ENCODE data around the gene LSS.

The LSS gene

GRCh38 chr21:46228345-46229051 is at the start of gene LSS:
Gene LSS (minus strand): TSS chr21:46228774. CDS start chr21:46228745, 29 bp downstream.
- DNase-seq (ENCODE audit: low read depth in 2 of 2), result peak; percentile 96

DNA sequence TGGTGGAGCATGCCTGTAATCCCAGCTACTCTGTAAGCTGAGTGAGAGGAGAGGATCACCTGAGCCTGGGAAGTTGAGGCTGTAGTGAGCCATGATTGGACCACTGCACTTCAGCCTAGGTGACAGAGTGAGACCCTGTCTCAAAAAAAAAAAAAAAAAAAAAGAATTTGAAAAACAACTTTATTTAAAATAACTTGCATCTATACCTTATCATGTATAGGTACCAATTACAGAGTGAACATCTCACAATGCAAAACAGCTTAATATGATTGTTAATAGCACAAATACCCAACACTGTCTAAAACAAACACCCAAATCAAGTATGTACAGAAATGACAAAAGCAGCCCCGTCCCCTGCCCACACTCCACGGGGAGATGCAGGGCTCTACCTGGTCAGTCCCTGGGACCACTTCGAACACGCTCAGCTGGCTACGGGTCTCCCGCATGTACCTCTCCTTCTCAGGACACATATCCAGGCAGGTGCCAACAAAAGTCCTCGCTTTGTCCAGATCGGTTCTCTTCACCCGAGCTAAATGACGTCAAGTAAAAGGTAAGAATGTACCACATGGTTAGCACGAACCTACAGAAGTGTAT is 46.3 kb upstream of the LSS start:
- no peak for DNase-seq (ENCODE audit: low read depth in 2 of 2)

- no peak for DNase-seq (ENCODE audit: low read depth in 2 of 2)
Measured at GRCh38 chr21:46273341-46273740, 44.8 kb upstream of the LSS start.

GRCh38 chr21:46269466-46269865 is 40.9 kb upstream of the LSS start:
- no peak for DNase-seq (ENCODE audit: low read depth in 2 of 2)

GRCh38 chr21:46268371-46268770 is 39.8 kb upstream of the LSS start:
- DNase-seq (ENCODE audit: low read depth in 2 of 2), result no peak

GRCh38 chr21:46266946-46267345 is 38.4 kb upstream of the LSS start:
- no peak for DNase-seq (ENCODE audit: low read depth in 2 of 2)

DNA sequence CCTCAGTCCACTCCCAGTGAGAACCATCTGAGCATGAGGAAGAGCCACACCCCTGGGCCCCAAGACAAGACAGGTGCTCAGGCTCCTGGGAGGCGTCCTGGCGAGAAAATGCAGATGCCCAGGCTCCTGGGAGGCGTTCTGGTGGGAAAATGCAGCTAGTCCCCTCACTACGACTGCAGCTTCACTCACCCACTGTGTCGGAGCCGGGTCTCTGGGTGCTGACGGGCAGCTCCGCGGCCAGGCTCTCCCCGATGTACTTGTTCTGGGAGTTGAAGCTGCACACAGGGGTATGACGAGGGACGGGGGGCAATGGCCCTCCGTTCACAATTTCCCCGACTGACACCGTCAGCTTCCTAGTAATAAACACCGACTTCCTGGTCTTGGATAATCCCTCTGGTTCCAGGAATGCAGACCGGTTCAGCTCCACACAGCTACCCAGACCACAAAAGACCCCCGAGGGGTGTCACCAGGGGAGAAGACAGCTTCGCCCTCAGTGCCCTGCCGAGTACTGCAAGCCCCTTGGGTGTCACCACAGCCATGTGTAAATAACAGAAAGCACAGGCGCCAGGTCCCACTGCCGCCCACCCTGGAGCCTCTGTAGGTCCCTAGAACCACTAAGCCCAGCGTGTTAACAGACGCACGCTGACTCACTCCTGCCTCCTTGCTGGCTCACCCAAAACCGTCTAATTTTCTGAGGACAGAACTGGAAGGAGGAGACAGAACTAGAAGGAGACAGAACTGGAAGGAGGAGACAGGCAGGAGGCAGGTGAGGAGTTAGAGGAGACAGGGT is 37.4 kb upstream of the LSS start:
- DNase-seq (ENCODE audit: low read depth in 2 of 2), result no peak

- DNase-seq (ENCODE audit: low read depth in 2 of 2), result no peak
Measured at GRCh38 chr21:46264690-46265144, 36.1 kb upstream of the LSS start.

DNA sequence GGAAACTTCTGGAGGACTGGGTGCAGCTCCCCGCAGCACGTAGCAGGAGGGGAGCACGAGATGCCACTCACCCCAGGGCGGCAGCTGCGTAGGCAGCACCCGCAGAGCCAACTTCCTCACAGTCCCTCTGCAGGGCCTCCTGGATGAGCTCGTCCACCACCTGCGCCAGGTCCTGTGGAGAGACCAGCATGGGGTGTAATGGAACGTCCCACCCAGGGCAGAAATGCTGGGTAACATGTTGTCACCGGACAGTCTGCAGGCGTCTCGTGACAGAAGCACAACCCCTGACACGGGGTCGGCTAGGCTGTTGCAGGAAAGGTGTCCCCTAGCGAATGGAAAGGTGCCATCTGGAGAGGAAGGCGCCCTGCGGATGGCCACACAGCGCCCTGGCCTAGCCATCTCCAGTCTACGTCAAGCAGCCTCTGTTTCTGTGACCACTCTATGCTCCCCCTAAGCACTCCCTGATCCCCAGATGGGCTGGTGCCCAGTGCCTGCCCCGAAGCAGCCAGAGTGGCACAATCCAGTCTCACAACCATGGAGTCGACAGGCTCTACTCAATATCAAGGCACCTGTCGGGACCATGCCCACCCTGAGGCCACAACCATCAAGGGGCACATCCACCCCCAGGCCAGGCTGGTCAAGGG is 35.6 kb upstream of the LSS start:
- no peak for DNase-seq (ENCODE audit: low read depth in 2 of 2)

DNA sequence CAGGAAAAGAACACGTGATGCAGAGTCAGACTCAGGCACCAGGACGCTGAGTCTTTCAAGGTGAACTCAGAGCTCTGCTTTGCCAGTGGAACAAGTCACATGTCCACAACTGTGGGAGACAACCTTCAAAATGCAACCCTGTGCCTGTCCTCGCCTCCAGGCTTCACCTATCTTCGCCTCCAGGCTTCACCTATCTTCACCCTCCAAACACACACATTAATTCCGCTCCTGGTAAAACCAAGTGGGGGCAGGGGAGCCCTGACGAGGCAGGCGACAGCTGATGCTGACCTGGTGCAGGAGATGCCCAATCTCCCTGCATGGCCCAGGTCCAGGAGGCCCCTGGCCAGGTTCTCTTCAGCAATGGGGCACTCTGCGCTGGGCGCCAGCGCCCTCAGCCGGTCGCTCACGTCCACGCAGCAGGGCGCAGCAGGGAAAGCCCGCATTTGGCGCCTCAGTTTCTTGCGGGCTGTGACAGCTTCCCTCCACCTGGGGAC is 28.0 kb upstream of the LSS start:
- no peak for DNase-seq (ENCODE audit: low read depth in 2 of 2)

GRCh38 chr21:46255758-46256337 is 27.3 kb upstream of the LSS start:
- DNase-seq (ENCODE audit: low read depth in 2 of 2), result no peak

DNA sequence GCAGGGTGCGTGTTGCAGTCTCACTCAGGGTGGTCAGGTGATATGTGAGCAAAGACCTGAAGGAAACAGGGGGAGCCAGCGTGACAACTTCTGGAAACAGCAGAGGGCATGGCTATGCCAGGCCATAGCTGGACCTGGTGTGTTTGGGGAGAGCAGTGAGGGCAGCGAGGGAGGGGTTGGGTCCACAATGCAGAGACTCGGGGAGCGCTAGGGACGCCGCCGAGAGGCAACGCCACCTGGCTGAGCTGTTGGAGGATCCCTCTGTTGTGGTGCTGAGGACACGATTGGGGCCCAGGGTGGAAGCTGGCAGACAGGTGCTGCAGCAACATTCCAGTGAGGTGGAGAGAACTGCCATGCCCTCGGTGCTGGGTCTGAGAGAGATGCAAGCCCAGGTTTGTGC is 26.6 kb upstream of the LSS start:
- DNase-seq (ENCODE audit: low read depth in 2 of 2), result no peak

DNA sequence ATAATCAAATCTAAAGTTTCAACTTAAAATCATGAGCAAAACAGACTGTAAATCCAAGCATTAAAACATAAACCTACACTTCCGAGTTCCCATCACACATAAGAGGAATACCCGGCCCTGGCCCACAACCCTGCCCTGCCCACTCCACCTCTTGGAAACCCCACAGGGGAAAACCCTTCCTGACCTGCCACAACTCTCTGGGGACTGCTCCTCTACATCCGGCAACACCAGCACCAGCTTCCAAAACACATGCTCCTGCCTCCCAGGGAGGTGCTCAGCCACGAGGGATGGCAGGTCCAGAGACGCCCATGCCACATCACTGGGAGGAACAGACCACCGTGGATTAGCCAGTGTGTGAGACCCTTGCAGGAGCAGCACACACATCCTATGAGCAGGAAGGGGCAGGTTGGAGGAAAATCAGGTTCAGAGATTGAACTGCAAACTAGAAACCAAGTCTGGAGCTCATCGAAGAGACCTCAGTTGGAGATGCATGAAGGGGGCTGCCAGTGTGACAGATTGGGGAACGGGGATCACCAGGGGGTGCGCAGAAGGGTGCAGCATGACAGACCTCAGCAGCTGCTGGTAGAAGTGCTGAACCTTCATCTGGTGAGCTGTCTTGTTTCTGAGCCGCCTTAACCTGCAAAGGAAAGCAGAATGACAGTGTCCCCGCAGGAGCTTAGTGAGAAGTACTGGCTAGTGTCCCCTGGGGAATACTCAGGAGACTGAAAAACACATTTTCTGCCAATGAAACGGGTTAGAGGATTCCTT is 25.8 kb upstream of the LSS start:
- no peak for DNase-seq (ENCODE audit: low read depth in 2 of 2)

DNA sequence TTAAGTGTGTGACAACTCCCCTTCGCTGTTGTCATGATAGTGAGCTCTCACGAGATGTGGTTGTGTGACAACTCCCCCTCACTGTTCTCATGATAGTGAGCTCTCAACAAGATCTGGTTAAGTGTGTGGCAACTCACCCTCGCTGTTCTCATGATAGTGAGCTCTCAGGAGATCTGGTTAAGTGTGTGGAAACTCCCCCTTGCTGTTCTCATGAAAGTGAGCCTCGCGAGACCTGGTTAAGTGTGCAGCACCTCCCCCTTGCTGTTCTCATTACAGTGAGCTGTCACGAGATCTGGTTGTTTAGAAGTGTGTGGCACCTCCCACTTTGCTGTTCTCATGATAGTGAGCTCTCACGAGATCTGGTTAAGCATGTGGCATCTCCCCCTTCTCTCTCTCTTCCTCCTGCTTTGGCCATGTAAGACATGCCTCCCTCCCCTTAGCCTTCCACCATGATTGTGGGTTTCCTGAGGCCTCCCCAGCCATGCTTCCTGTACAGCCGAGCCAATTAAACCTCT is 25.1 kb upstream of the LSS start:
- no peak for DNase-seq (ENCODE audit: low read depth in 2 of 2)

DNA sequence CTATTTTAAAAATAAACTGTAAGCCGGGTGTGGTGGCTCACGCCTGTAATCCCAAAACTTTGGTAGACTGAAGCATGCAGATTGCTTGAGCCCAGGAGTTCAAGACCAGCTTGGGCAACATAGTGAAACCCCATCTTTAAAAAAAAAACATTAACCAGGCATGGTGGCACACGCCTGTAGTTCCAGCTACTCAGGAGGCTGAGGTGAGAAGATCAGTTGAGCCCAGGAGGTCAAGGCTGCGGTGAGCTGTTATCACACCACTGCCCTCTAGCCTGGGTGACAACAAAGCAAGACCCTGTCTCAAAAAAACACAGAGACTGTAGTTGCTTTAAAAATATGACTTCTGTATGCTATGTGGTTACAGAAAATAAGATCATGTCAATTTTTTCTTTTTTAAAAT is 24.3 kb upstream of the LSS start:
- DNase-seq (ENCODE audit: low read depth in 2 of 2), result no peak

- DNase-seq (ENCODE audit: low read depth in 2 of 2), result no peak
Measured at GRCh38 chr21:46250146-46250725, 21.7 kb upstream of the LSS start.

DNA sequence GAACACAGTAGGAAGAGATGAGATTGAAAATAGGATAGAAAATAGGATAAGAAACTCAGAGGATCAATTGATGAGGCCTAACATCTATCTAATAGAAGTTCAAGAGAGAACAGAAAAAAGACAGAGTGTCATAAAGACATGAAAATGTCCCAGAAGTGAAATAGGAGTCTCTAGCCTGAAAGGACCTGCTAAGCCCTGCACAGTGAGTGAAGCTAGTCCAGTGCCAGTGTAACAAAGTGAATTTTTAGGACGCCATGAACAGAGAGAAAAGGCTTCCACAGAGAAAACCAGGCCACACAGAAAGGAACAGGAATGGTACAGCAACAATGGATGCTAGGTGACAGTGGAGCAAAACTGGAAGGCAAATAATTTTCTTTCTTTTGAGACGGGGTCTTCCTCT is 20.3 kb upstream of the LSS start:
- DNase-seq (ENCODE audit: low read depth in 2 of 2), result no peak

DNA sequence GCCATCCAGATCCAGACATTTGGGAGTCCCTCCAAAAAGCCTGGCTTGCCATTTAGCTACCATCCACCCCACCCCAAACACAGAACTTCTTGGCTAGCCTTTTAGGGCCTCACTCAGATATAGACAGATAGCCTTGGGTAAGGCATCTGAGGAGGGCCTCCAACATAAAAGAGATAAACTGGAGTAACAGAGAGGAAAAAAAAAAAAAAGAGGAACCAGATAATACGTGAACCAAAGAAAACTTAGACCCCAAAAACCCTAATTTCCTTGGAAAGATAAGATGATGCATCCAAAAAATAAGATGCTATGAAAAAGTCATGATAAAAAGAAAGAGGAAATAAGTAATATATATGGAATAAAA is 19.8 kb upstream of the LSS start:
- DNase-seq (ENCODE audit: low read depth in 2 of 2), result no peak

DNA sequence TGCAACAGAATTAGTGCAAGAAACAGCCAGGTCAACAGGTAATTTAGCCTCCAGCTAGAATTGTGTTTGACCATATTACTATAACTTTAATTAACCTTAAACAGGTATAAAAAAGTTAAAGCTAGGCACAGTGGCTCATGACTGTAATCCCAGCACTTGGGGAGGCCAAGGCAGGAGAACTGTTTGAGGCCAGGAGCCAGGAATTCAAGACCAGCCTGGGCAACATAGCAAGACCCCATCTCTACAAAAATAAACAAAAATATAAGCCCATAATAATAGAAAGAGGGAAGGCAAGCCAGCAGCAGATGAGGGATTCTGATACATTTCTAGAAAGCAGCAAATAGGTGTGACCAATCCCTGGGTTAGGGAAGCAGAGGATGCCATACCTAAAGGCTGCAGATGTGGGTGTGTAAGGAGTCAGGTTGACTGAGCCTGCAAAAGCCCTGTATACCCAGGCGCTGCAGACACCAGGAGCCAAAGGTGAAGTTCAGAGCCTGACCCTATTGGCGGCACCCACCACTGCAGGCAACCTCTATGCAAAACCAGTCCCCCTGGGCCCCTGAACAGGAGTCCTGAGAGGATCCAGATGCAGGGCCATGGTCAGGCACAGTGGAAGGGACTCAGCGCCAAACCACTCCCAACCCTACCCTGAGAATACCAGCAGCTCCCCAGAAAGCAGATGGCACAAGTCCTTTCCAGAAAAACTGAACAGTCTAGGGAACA is 19.3 kb upstream of the LSS start:
- no peak for DNase-seq (ENCODE audit: low read depth in 2 of 2)

GRCh38 chr21:46246345-46246744 is 17.8 kb upstream of the LSS start:
- DNase-seq (ENCODE audit: low read depth in 2 of 2), result no peak
